Measurements from ENCODE around the gene EDNRA.

The EDNRA gene

GRCh38 chr4:147538711-147539110, 57.8 kb downstream of the EDNRA start:
- DNase-seq (ENCODE audit: low read depth in 1 of 2, low spot score in 1 of 2), result no peak

- DNase-seq (ENCODE audit: low read depth in 1 of 2, low spot score in 1 of 2), result no peak
Observed at GRCh38 chr4:147539959-147540358, 59.1 kb downstream of the EDNRA start.

- DNase-seq (ENCODE audit: low read depth in 1 of 2, low spot score in 1 of 2), result no peak
Observed at GRCh38 chr4:147542229-147542990, 61.5 kb downstream of the EDNRA start.

GRCh38 chr4:147543034-147543433, 62.1 kb downstream of the EDNRA start:
- no peak for DNase-seq (ENCODE audit: low read depth in 1 of 2, low spot score in 1 of 2)

- no peak for DNase-seq (ENCODE audit: low read depth in 1 of 2, low spot score in 1 of 2)
Observed at GRCh38 chr4:147546349-147546748, 65.5 kb downstream of the EDNRA start.

GRCh38 chr4:147547314-147548056, 66.6 kb downstream of the EDNRA start:
- DNase-seq (ENCODE audit: low read depth in 1 of 2, low spot score in 1 of 2), result no peak

- no peak for DNase-seq (ENCODE audit: low read depth in 1 of 2, low spot score in 1 of 2)
Observed at GRCh38 chr4:147548256-147548655, 67.4 kb downstream of the EDNRA start.

GRCh38 chr4:147550626-147551246, 69.8 kb downstream of the EDNRA start:
- no peak for DNase-seq (ENCODE audit: low read depth in 1 of 2, low spot score in 1 of 2)

- DNase-seq (ENCODE audit: low read depth in 1 of 2, low spot score in 1 of 2), result no peak
Observed at GRCh38 chr4:147560625-147561024, 79.7 kb downstream of the EDNRA start.

- DNase-seq (ENCODE audit: low read depth in 1 of 2, low spot score in 1 of 2), result no peak
Observed at GRCh38 chr4:147566762-147567161, 85.9 kb downstream of the EDNRA start.

- DNase-seq (ENCODE audit: low read depth in 1 of 2, low spot score in 1 of 2), result no peak
Observed at GRCh38 chr4:147567276-147567675, 86.4 kb downstream of the EDNRA start.

GRCh38 chr4:147570616-147571015, 89.7 kb downstream of the EDNRA start:
- no peak for DNase-seq (ENCODE audit: low read depth in 1 of 2, low spot score in 1 of 2)

- no peak for DNase-seq (ENCODE audit: low read depth in 1 of 2, low spot score in 1 of 2)
Observed at GRCh38 chr4:147571036-147571770, 90.3 kb downstream of the EDNRA start.

GRCh38 chr4:147576084-147576483, 95.2 kb downstream of the EDNRA start:
- DNase-seq (ENCODE audit: low read depth in 1 of 2, low spot score in 1 of 2), result no peak

GRCh38 chr4:147578051-147578476, 97.2 kb downstream of the EDNRA start:
- no peak for DNase-seq (ENCODE audit: low read depth in 1 of 2, low spot score in 1 of 2)

- DNase-seq (ENCODE audit: low read depth in 1 of 2, low spot score in 1 of 2), result no peak
Observed at GRCh38 chr4:147578593-147578992, 97.7 kb downstream of the EDNRA start.

GRCh38 chr4:147580396-147580795, 99.5 kb downstream of the EDNRA start:
- no peak for DNase-seq (ENCODE audit: low read depth in 1 of 2, low spot score in 1 of 2)

GRCh38 chr4:147581606-147582350, 100.9 kb downstream of the EDNRA start:
- DNase-seq (ENCODE audit: low read depth in 1 of 2, low spot score in 1 of 2), result no peak

GRCh38 chr4:147582386-147583060, 101.6 kb downstream of the EDNRA start:
- DNase-seq (ENCODE audit: low read depth in 1 of 2, low spot score in 1 of 2), result no peak

GRCh38 chr4:147583876-147584275, 103.0 kb downstream of the EDNRA start:
- no peak for DNase-seq (ENCODE audit: low read depth in 1 of 2, low spot score in 1 of 2)

Data from stimulated activated CD4-positive, alpha-beta T cell treated with anti-CD3 and anti-CD28 coated beads, Interleukin-15, amount 100 ng/mL, for 1 hour (primary cell).